ENCODE data around the gene EXOC2. TPM values are rescaled to one million over a fixed set of nuclear protein-coding genes. Genes with fewer than 3 reads are reported as not detected.

Gene EXOC2
- total RNA-seq, 1 experiment from 2014 or later = 45.7 TPM

DNA sequence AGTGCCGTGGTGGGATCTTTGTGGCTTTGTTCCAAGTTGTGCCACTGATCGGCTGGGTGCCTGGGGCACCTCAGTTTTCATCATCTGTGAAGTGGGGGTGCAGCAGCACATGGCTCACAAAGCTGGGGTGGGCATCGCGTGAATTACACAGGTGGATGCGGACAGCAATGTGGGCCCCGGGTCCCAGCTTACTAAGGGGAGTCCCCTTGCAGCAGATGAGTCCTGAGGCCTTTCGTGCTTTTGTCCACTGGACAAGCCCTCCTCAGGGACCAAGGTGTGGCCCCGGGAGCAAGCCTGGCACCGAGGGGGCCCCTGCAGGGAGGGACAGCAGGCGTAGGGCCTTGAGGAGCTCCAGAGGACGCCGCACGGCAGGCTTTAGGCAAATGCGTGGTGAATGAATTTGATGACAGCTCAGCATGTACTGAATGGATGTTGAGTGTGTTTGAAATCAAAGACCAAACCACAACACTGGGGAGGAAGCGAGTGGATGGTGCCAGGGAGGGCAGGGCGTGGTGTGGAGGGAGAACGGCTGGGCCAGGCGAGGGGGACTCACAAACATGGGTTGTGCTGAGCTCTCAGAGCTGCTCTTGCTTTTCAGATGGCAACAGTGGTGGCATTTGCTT is 248.2 kb downstream of the EXOC2 start:
- Mint-ChIP-seq H3K27me3 (ENCODE audit: low read depth) (no peaks in the 10 kb centered on the region), H3K4me1 (no peaks in the 10 kb centered on the region), H3K36me3 (peaks cover 14% of the 10 kb centered on the region), H3K27ac (no peak overlapping the region), H3K4me3 (no peak overlapping the region), H3K9me3 (peaks cover 14% of the 10 kb centered on the region)
- DNase-seq (ENCODE audit: low spot score) = no peak
- ChIA-PET POLR2A (no interaction called here), CTCF (interaction anchor here (0.5 to 1.2 kb wide), 3 partner anchors 28 to 263 kb away, joined by 3 to 4 read pairs (median 4); no protein-coding TSS in a partner anchor)
- no peak for TF ChIP-seq IRF2 (CRISPR knock-in tag; IDR thresholded peaks at IDR 0.05; ENCODE audit: borderline replicate concordance, low read depth)
- TF ChIP-seq USF1 (CRISPR knock-in tag; IDR thresholded peaks at IDR 0.05) = no peak
- no peak for TF ChIP-seq ZNF317 (CRISPR knock-in tag; IDR thresholded peaks at IDR 0.05; ENCODE audit: borderline replicate concordance, low read depth)
- no peak for TF ChIP-seq ZNF423 (CRISPR knock-in tag; IDR thresholded peaks at IDR 0.05)
- no peak for TF ChIP-seq HMGXB4 (CRISPR knock-in tag; IDR thresholded peaks at IDR 0.05)
- no peak for TF ChIP-seq ATF1 (CRISPR knock-in tag; IDR thresholded peaks at IDR 0.05)
- TF ChIP-seq RORB (CRISPR knock-in tag; IDR thresholded peaks at IDR 0.05) = no peak
- TF ChIP-seq ZNF671 (CRISPR knock-in tag; IDR thresholded peaks at IDR 0.05) = no peak
- no peak for TF ChIP-seq AFF4 (CRISPR knock-in tag; IDR thresholded peaks at IDR 0.05; ENCODE audit: borderline replicate concordance)
- no peak for TF ChIP-seq RELA (CRISPR knock-in tag; IDR thresholded peaks at IDR 0.05; ENCODE audit: borderline replicate concordance)
- no peak for TF ChIP-seq TEAD1 (CRISPR knock-in tag; IDR thresholded peaks at IDR 0.05)
- no peak for TF ChIP-seq ZBTB21 (CRISPR knock-in tag; IDR thresholded peaks at IDR 0.05; ENCODE audit: borderline replicate concordance)
- TF ChIP-seq, protein P1, sequence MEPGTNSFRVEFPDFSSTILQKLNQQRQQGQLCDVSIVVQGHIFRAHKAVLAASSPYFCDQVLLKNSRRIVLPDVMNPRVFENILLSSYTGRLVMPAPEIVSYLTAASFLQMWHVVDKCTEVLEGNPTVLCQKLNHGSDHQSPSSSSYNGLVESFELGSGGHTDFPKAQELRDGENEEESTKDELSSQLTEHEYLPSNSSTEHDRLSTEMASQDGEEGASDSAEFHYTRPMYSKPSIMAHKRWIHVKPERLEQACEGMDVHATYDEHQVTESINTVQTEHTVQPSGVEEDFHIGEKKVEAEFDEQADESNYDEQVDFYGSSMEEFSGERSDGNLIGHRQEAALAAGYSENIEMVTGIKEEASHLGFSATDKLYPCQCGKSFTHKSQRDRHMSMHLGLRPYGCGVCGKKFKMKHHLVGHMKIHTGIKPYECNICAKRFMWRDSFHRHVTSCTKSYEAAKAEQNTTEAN (CRISPR knock-in tag; IDR thresholded peaks at IDR 0.05) = no peak
- TF ChIP-seq, protein P2, sequence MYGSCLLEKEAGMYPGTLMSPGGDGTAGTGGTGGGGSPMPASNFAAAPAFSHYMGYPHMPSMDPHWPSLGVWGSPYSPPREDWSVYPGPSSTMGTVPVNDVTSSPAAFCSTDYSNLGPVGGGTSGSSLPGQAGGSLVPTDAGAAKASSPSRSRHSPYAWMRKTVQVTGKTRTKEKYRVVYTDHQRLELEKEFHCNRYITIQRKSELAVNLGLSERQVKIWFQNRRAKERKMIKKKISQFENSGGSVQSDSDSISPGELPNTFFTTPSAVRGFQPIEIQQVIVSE (CRISPR knock-in tag; IDR thresholded peaks at IDR 0.05; ENCODE audit: borderline replicate concordance) = no peak
- no peak for TF ChIP-seq ZNF425 (CRISPR knock-in tag; conservative IDR thresholded peaks at IDR 0.05)
- ATAC-seq = no peak

Measured in WTC11 (cell line).